HUES64 (cell line): ENCODE data around the gene DNAH2.

Experiments used
- H3K27ac ChIP-seq: 2 replicates; pipeline ENCODE4 v1.7.0; 2013; ENCODE audit warnings: low read depth, low read length, inconsistent platforms
- H3K27me3 ChIP-seq: 2 replicates; pipeline ENCODE4 v1.6.1; 2013; ENCODE audit warnings: mild to moderate bottlenecking, low read length; ENCODE audit not compliant: insufficient read depth
- H3K36me3 ChIP-seq: 2 replicates; pipeline ENCODE4 v1.6.1; 2013; ENCODE audit warnings: mild to moderate bottlenecking, low read length; ENCODE audit not compliant: insufficient read depth
- H3K4me1 ChIP-seq: 2 replicates; pipeline ENCODE4 v1.6.1; 2013; ENCODE audit warnings: mild to moderate bottlenecking, low read length, moderate library complexity; ENCODE audit not compliant: insufficient read depth
- H3K4me3 ChIP-seq: 2 replicates; pipeline ENCODE4 v1.5.1; 2013; ENCODE audit warnings: mild to moderate bottlenecking, low read length, moderate library complexity
- H3K9ac ChIP-seq: 2 replicates; pipeline ENCODE4 v1.6.1; 2013; ENCODE audit warnings: mild to moderate bottlenecking, low read depth, low read length
- H3K9me3 ChIP-seq: 2 replicates; pipeline ENCODE4 v1.6.1; 2013; ENCODE audit warnings: low read depth, low read length; ENCODE audit not compliant: insufficient read depth
- WGBS: fragments of 150-250, 120-280 bp; methylation state at CpG from one replicate; pipeline ENCODE4 v1.1.7; 2013; ENCODE audit warnings: missing lambda C conversion rate; 5-methylcytosine and 5-hydroxymethylcytosine counted together

DNAH2 gene

DNA sequence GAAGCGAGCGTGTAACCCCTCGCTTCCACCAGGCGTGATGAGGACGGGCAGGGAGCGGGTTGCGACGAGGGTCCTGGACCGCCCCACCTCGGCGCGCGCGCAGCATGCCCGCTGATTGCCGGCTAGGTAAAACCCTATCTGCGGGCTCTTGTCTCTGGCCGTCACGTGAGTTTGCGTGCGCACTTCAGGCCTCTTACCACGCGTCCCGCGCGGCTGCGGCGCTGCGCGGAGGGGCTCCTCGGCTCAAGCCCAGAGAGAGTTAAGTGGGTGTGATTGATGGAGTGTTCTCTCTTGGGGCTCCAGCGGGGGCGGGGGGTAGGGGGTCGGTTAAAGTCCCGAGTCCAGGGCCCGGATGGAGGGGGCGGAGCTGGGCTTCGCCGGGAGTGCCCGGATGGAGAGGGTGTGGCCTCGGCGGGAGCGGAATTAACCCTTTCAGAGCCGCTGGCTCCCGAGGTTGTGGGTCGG lies 124.4 kb downstream of the DNAH2 start:
- Histone ChIP-seq H3K9ac (peak overlapping the region; percentile 81), H3K27ac (peak overlapping the region; percentile 86), H3K36me3 (peaks cover 3% of the 10 kb centered on the region; the same call in 1 of the 2 replicates), H3K9me3 (no peaks in the 10 kb centered on the region), H3K27me3 (peaks cover 29% of the 10 kb centered on the region), H3K4me3 (peak overlapping the region; percentile 80), H3K4me1 (peaks cover 24% of the 10 kb centered on the region)
- under 1% methylated on average over 46 of the region's 46 CpGs for WGBS

- peaks cover 18% of the 10 kb centered on the region for H3K4me1 ChIP-seq
- H3K27me3 ChIP-seq = peaks cover 29% of the 10 kb centered on the region
- H3K27ac ChIP-seq = peak overlapping the region; percentile 77; the same call in 1 of the 2 replicates
- peak overlapping the region; percentile 80 for H3K4me3 ChIP-seq
- H3K9ac ChIP-seq = peak overlapping the region; percentile 54; the same call in 1 of the 2 replicates
- H3K9me3 ChIP-seq = no peaks in the 10 kb centered on the region
- peaks cover 3% of the 10 kb centered on the region; the same call in 1 of the 2 replicates for H3K36me3 ChIP-seq
- WGBS = 0% methylated on average over 45 of the region's 47 CpGs
Observed at GRCh38 chr17:7842380-7843256, 125.1 kb downstream of the DNAH2 start.

DNA sequence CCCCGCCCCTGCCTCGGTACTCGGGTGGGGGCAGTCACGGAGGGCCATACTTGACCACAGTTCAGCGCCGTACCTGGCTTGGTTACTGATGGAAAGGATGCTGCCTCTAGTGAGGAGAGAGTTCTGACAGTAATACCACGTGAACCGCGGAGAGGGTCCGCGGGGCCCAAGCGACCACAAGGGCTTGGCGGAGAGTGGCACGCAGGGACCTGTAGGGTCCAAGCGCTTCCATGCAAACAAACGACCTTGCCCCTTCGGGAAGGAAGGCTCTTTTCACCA lies 125.7 kb downstream of the DNAH2 start:
- H3K9ac ChIP-seq = peak overlapping the region; percentile 54
- H3K9me3 ChIP-seq = no peaks in the 10 kb centered on the region
- peaks cover 29% of the 10 kb centered on the region for H3K27me3 ChIP-seq
- WGBS = under 1% methylated on average over 17 of the region's 17 CpGs
- peaks cover 3% of the 10 kb centered on the region; the same call in 1 of the 2 replicates for H3K36me3 ChIP-seq
- peaks cover 15% of the 10 kb centered on the region for H3K4me1 ChIP-seq
- peak overlapping the region; percentile 80 for H3K4me3 ChIP-seq
- H3K27ac ChIP-seq = peak overlapping the region; percentile 77; the same call in 1 of the 2 replicates

DNA sequence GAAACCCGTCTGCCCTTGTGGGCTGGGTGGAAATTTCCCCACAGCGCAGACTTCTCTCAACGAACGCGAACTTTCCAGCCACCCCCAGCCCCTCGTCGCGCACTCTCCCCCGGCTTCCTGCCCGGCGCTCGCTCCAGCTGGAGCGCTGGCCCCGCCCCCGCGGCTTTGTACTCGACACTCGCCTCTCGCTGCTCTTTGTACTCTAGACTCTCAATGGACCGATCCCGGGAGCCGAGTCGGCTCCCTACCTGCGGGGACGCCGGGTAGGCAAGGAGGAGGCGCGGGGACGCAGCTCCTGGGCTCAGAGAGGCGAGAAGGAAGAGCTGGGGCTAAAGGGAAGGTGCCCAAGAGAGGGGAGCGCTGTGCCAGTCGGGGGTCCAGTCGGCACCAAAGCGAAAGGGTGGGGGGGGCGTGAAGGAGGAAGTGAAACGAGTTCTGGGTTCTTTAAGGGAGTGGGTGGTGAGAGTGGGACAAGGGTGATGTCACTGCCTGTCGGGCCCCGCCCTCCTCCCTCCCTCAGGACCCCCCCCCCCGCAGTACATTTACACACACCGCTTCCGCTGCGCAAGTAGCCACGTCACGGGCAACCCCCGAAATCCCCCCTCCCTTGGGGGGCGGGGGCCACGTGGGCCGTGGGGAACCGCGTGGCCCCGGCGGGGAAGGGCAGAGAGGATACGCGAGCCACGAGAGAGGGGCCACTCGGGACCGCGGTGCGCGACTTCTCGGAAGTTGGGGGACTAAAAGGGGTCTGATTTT lies 126.2 kb downstream of the DNAH2 start:
- Histone ChIP-seq H3K4me3 (peak overlapping the region; percentile 80), H3K27ac (peak overlapping the region; percentile 77), H3K36me3 (peaks cover 3% of the 10 kb centered on the region; the same call in 1 of the 2 replicates), H3K9me3 (no peaks in the 10 kb centered on the region), H3K4me1 (peaks cover 13% of the 10 kb centered on the region), H3K9ac (peak overlapping the region; percentile 63), H3K27me3 (peaks cover 28% of the 10 kb centered on the region)
- WGBS = under 1% methylated on average over 57 of the region's 61 CpGs

DNA sequence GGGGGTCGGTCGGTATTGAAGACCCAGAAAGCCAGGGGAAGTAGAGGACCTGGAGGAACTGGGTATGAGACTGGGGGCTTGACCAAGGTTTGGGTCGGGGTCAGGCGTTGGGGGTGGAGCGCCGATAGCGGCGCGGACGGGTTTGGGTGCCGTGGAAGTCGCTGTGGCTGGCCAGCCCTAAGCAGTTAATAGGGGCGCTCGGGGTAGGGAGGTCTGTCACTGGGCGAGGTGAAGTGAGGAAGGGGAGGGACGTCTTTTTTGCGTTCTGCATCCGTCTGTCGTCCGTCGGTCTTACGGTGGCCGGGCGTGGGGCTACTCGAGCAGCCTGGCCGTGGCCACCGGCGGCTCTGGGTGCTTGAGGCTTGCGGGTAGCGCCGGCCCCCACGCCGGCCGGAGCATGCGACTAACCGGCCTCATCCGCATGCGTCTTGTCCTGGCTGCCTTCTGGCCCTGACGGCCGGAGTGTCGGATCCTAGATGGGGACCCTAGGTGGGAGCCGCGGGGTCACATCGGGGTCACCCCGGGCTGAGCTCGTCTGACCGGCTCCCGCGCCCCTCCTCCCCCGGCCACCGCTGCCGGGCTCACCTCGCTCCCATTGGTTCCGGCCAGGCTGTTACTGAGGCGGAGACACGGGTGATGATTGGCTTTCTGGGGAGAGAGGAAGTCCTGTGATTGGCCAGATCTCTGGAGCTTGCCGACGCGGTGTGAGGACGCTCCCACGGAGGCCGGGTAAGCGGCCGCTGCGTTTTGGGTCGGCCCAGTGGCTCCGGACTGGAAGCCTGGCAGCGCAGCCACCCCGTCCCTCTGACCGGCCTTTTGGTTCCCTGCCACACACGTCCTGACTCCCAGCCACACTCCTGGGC lies 127.0 kb downstream of the DNAH2 start:
- Histone ChIP-seq H3K27ac (no peak overlapping the region; the same call in 1 of the 2 replicates), H3K4me1 (peaks cover 9% of the 10 kb centered on the region; the same call in 1 of the 2 replicates), H3K4me3 (peak overlapping the region; percentile 80), H3K9ac (peak overlapping the region; percentile 42; the same call in 1 of the 2 replicates), H3K9me3 (no peaks in the 10 kb centered on the region), H3K27me3 (peaks cover 20% of the 10 kb centered on the region), H3K36me3 (peaks cover 5% of the 10 kb centered on the region)
- WGBS = under 1% methylated on average over 71 of the region's 71 CpGs

GRCh38 chr17:7845359-7846062 lies 128.0 kb downstream of the DNAH2 start:
- no peaks in the 10 kb centered on the region for H3K9me3 ChIP-seq
- 89% methylated on average over 15 of the region's 15 CpGs for WGBS
- H3K9ac ChIP-seq = no peak overlapping the region
- H3K4me3 ChIP-seq = peak overlapping the region; percentile 80
- peaks cover 15% of the 10 kb centered on the region for H3K36me3 ChIP-seq
- peaks cover 9% of the 10 kb centered on the region; the same call in 1 of the 2 replicates for H3K4me1 ChIP-seq
- H3K27ac ChIP-seq = no peak overlapping the region
- peaks cover 10% of the 10 kb centered on the region for H3K27me3 ChIP-seq

DNA sequence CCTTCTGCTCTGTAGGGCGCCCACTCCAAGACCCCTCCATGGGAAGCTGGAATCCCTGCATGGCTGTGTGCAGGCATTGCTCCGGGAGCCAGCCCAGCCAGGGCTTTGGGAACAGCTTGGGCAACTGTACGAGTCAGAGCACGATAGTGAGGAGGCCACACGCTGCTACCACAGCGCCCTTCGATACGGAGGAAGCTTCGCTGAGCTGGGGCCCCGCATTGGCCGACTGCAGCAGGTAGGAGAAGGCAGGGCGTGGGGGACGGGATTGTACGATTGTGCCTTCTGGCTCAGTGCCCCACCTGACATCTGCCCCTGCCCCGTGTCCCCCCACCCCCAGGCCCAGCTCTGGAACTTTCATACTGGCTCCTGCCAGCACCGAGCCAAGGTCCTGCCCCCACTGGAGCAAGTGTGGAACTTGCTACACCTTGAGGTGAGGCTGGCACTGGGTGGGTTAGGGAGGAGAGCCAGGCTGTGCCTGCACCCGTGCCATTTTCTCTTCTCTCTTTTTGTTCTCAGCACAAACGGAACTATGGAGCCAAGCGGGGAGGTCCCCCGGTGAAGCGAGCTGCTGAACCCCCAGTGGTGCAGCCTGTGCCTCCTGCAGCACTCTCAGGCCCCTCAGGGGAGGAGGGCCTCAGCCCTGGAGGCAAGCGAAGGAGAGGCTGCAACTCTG lies 128.7 kb downstream of the DNAH2 start:
- peaks cover 3% of the 10 kb centered on the region for H3K27me3 ChIP-seq
- H3K36me3 ChIP-seq = peaks cover 15% of the 10 kb centered on the region
- no peak overlapping the region for H3K4me3 ChIP-seq
- H3K9me3 ChIP-seq = no peaks in the 10 kb centered on the region
- H3K4me1 ChIP-seq = peaks cover 3% of the 10 kb centered on the region; the same call in 1 of the 2 replicates
- H3K9ac ChIP-seq = no peak overlapping the region
- no peak overlapping the region for H3K27ac ChIP-seq
- WGBS = 93% methylated on average over 20 of the region's 22 CpGs

- Histone ChIP-seq H3K27ac (no peak overlapping the region), H3K9ac (no peak overlapping the region), H3K9me3 (no peaks in the 10 kb centered on the region), H3K4me1 (no peaks in the 10 kb centered on the region), H3K36me3 (peaks cover 15% of the 10 kb centered on the region), H3K4me3 (no peak overlapping the region), H3K27me3 (peaks cover 2% of the 10 kb centered on the region)
- 93% methylated on average over 34 of the region's 34 CpGs for WGBS
Observed at GRCh38 chr17:7846765-7847661, 129.5 kb downstream of the DNAH2 start.

DNA sequence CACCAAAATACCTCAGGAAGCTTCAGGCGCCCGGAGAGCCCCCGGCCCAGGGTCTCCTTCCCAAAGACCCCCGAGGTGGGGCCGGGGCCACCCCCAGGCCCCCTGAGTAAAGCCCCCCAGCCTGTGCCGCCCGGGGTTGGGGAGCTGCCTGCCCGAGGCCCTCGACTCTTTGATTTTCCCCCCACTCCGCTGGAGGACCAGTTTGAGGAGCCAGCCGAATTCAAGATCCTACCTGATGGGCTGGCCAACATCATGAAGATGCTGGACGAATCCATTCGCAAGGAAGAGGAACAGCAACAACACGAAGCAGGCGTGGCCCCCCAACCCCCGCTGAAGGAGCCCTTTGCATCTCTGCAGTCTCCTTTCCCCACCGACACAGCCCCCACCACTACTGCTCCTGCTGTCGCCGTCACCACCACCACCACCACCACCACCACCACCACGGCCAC lies 130.6 kb downstream of the DNAH2 start:
- Histone ChIP-seq H3K27me3 (peaks cover 13% of the 10 kb centered on the region), H3K4me3 (no peak overlapping the region), H3K9ac (no peak overlapping the region), H3K27ac (no peak overlapping the region), H3K36me3 (peaks cover 20% of the 10 kb centered on the region), H3K9me3 (no peaks in the 10 kb centered on the region), H3K4me1 (no peaks in the 10 kb centered on the region)
- WGBS = 90% methylated on average over 20 of the region's 20 CpGs
